GM15510 (cell line): ENCODE measurements around the gene DYRK1A.

Experiments
- POLR2A ChIP-seq: IDR thresholded peaks from 3 replicates; pipeline ENCODE4 v1.6.1; 2011; ENCODE audit warnings: borderline replicate concordance; ENCODE audit not compliant: insufficient read length; ENCODE audit errors: extremely low read depth

DYRK1A gene

GRCh38 chr21:37454869-37455503, 88.4 kb downstream of the DYRK1A start:
- no peak for TF ChIP-seq POLR2A

- TF ChIP-seq POLR2A = no peak
These were observed 88.9 kb downstream of the DYRK1A start for GRCh38 chr21:37455504-37455911.

GRCh38 chr21:37458669-37459276, 92.2 kb downstream of the DYRK1A start:
- no peak for TF ChIP-seq POLR2A

- no peak for TF ChIP-seq POLR2A
These were observed 93.0 kb downstream of the DYRK1A start for GRCh38 chr21:37459575-37459974.

- no peak for TF ChIP-seq POLR2A
These were observed 93.6 kb downstream of the DYRK1A start for GRCh38 chr21:37460196-37460595.

GRCh38 chr21:37461479-37461878, 94.9 kb downstream of the DYRK1A start:
- TF ChIP-seq POLR2A = no peak

- TF ChIP-seq POLR2A = no peak
These were observed 95.7 kb downstream of the DYRK1A start for GRCh38 chr21:37462087-37462861.

GRCh38 chr21:37463083-37463801, 96.7 kb downstream of the DYRK1A start:
- TF ChIP-seq POLR2A = no peak

- TF ChIP-seq POLR2A = no peak
These were observed 100.5 kb downstream of the DYRK1A start for GRCh38 chr21:37467082-37467481.

GRCh38 chr21:37468909-37469308, 102.3 kb downstream of the DYRK1A start:
- no peak for TF ChIP-seq POLR2A

GRCh38 chr21:37469441-37469840, 102.9 kb downstream of the DYRK1A start:
- no peak for TF ChIP-seq POLR2A

- TF ChIP-seq POLR2A = no peak
These were observed 106.0 kb downstream of the DYRK1A start for GRCh38 chr21:37472581-37472980.

- TF ChIP-seq POLR2A = no peak
These were observed 106.9 kb downstream of the DYRK1A start for GRCh38 chr21:37473491-37473890.

- no peak for TF ChIP-seq POLR2A
These were observed 107.8 kb downstream of the DYRK1A start for GRCh38 chr21:37474342-37474741.

- TF ChIP-seq POLR2A = no peak
These were observed 108.8 kb downstream of the DYRK1A start for GRCh38 chr21:37475186-37475868.

- no peak for TF ChIP-seq POLR2A
These were observed 112.2 kb downstream of the DYRK1A start for GRCh38 chr21:37478794-37479193.

- TF ChIP-seq POLR2A = no peak
These were observed 117.2 kb downstream of the DYRK1A start for GRCh38 chr21:37483776-37484175.
